ENCODE data around the gene INO80E.
A peak's percentile ranks its signal among the peaks of the same experiment; 100 is the strongest.
"Not testable (repeated sequence)": the region's sequence is repeated elsewhere in the genome, so short reads cannot be mapped to it uniquely, and the experiment has no call there.

Gene INO80E, protein sequence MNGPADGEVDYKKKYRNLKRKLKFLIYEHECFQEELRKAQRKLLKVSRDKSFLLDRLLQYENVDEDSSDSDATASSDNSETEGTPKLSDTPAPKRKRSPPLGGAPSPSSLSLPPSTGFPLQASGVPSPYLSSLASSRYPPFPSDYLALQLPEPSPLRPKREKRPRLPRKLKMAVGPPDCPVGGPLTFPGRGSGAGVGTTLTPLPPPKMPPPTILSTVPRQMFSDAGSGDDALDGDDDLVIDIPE

DNA sequence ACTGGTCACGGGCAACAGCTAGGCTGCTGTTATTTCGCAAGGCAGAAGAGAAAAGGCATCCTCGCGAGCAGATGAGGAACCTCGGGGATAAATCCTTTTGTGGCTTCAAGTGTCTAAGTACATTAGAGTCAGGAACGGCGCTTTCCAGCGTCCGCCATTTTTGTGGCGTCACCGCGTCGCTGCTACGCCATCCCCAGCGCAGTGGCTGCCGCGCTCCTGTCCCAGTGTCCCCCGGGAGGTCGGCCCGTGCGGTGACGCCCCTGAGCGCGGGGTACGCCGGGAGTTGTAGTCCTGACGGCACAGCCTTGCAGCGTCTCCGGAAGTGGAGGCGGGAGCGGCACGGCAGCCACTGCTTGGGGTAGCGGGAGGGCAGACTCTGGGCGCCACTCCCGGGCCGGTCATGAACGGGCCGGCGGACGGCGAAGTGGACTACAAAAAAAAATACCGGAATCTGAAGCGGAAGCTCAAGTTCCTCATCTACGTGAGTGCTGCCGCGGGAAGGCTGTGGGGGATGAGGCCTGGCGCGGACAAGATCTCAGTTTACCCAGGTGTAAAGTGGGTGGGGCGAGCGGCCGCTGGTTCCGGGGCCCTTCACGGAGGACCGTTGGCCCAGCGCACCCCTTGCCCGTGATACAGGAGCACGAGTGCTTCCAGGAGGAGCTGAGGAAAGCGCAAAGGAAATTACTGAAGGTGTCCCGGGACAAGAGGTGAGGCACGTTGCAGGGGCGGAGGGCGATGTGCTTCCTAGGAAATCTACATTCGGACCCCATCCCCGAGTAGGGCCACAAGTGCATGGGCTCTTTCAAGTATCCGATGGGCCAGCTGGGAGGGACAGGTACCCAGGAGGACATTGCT, at the start of gene INO80E:
TSS of gene INO80E (plus strand) at position 331 of the 855 bp plus-strand sequence. CDS start at position 401, 70 bp downstream.
- peak; percentile 98 for DNase-seq (ENCODE audit: low spot score)

DNA sequence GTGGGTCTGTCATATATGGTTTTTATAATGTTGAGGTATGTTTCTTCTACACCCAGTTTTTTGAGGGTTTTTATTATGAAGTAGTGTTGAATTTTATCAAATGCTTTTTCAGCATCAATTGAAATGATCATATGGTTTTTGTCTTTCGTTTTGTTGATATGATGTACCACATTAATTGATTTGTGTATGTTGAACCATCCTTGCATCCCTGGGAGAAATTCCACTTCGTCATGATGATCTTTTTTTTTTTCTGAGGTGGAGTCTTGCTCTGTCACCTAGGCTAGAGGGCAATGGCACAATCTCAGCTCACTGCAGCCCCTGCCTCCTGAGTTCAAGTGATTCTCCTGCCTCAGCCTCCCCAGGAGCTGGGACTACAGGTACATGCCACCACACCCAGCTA, 48.1 kb upstream of the INO80E start:
- DNase-seq (ENCODE audit: low spot score) = no peak

DNA sequence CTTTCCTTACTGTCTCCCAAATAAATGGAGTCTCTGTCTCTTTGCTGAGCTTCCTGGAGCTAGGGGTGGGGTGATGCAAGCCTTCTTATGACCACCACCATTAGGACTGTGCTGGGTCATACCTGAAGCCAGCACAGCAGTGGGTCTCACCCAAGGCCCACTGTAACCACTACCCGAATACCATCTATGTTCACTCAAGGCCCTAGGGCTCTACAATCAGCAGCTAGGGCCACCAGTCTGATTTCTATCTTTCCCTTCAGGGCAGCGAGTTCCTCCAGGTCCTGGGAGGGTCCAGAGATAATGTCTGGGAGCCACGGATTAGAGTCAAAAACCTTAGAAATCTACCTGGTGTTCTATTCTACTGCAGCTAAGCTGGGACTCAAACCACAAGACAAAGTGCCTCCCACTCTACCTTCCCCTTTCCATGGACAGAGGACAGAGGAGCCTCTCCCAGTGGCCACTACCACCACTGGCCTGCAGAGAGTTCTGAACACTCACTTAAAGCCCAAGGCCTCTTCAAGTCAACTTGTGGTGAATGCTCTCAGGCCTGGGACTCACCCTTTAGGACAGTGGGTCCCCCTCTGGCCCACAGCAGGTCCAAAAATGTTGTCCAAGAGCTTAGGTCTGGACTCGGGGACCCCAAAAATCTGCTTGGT, 45.1 kb upstream of the INO80E start:
- DNase-seq (ENCODE audit: low spot score) = no peak

DNA sequence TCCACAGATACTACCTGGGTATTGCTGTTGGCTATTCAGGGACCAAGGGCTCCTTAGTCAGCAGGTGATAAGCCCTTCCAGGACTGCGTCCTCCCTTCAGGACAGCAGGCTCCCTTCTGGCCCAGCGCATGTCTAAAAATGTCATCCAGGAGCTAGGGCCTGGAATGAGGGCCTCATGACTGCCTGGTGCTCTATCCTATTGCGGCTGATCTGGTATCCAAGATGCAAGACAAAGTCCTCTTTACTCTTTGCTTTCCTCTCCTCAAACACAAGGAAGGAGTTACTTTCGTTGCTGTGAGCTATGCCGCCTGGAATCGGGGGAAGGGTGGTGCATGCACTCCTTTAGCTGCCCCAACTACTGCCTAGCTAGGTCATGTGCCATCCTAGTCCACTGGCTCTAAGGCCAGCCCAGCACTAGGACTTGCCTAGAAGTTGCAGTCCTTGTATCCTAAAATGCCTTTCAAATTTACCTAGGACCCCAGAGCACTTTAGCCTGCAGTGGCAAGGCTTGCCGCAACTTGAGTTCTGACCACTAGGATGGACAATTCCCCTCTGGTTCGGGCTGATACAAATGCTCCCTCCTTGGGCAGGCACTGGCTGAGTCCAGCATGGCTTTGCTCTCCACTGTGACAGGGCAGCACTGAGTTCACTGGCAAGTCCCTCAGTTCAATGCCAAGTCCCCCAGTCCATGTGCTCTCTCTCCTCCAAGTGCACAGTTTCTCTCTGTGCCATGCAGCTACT, 44.2 kb upstream of the INO80E start:
- DNase-seq (ENCODE audit: low spot score) = no peak

DNA sequence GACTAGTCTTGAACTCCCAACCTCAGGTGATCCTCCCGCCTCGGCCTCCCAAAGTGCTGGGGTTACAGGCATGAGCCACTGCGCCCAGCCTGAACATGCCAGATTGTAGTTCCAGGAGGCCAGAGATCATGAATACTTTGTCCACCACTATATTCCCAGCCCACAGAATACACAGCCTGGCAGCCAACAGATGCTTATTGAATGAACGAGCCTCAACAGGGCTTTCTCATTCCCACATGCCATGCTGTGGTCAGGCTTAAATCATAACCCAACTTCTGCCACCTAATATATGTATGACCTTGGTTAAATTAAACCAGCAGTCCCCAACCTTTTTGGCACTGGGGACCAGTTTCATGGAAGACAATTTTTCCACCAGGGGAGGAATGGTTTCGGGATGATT, 37.3 kb upstream of the INO80E start:
- DNase-seq (ENCODE audit: low spot score) = no peak

DNA sequence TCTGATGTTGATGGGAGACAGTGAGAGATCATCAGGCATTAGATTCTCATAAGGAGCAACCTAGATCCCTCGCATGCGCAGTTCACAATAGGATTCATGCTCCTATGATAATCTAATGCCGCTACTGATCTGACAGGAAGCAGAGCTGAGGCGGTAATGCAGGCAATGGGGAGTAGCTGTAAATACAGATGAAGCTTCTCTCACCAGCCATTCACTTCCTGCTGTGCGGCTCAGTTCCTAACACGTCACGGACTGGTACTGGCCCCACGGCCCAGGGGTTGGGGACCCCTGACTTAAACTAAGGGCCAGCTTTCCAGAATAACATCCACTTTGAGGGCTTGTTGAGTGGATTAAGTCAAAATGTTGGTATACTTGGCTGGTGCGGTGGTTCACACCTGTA, 36.7 kb upstream of the INO80E start:
- DNase-seq (ENCODE audit: low spot score) = no peak

DNA sequence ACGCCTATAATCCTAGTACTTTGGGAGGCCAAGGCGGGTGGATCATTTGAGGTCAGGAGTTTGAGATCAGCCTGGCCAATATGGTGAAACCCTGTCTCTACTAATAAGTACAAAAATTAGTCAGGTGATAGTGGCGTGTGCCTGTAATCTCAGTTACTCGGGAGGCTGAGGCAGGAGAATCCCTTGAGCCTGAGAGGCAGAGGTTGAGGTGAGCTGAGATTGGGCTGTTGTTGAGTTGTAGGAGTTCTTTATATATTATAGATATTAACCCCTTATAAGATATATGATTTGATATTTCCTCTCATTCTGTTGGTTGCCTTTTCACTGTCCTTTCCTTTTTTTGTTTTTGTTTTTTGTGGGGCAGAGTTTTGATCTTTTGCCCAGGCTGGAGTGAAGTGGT, 36.2 kb upstream of the INO80E start:
- not testable (repeated sequence) for DNase-seq (ENCODE audit: low spot score)

DNA sequence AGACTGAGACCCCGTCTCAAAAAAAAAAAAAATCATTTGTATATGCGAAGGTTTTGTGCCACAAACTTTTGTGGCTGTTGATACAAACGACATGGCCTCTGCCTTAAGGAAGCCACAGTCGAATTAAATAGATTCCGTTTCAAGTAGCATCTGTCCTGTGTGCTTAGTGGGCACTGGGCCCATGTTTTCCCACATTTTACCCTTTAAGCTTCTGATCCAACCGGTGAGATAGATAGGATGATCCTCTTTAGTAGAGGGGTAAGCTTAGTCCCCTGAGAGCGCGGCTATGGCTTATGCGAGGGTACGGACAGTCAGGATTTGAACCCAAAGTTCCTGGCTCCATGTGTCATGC, 34.9 kb upstream of the INO80E start:
- no peak for DNase-seq (ENCODE audit: low spot score)

DNA sequence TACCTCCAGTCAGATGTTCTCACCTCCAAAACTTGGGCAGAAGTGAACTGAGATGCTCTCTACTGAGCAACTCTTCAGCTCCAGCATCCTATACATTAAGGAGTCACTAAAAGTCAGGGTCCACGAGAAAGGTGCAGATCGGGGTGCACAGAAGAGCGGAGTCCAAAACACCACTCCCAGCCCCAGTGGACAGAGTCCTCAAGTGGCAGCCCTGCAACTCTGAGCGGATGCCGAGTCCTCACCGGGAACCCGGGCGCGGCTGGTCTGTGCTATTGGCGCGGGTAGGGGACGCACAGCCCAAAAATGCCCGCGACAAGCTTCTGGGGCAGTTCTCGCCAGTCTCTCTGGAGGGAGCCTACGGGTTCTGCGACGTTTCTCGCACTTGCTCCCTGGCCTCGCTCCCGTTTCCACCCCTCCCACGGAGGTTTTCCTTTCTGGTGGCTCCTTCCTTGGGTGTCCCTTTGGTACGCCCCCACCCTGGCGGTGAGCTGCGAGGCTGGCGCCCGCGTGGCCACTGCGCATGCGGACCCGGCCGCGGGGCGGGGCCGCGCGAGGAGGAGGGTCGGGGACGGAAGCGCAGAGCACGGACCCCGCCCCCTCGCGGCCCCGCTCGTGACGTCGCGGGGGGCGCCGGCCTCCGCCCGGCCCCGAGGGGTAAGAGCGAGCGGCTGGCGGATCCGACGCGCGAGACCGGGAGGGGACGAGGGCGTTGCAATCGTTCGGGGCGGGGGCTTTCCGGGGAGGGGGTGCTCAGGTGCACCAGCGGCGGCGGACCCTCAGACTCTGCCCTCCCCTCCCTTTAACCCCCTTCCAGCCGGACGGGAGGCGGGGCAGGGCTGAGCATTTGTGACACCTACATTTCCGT, 34.3 kb upstream of the INO80E start, which contains the start of gene TMEM219:
TSS of gene TMEM219 (plus strand) at position 601 of the 865 bp plus-strand sequence. CDS start 1,065 bp downstream, outside the sequence.
- DNase-seq (ENCODE audit: low spot score) = peak; percentile 93

DNA sequence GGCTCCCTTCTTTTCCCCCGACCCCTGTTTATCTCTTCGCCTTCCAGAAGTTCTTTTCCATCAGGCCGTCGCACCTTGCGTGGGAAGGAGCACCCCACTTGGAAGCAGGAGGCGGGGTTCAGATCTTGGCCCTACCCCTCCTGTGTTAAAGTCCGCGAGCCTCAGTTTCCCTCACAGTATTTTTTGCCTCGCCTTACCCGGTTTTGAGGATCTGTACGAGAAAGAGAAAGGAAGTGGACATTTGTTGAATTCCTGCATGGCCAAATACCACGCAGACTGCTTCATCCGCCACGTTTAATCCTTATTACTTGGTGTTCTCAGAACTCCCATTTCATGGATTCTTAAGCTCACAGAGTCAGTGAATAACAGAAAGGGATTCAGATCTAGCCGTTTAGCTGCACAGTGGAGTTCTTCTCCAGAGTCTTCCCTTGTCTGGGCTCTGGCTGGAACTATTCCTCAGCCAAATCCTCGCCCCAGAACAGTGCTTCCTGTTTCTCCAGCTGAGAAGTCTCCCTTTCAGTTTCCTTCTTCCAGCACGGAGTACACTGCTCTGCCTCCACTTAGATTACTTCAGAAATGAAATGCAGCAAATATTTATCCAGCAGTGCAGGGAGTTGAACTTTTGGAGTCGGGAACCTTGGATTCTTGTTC, 33.6 kb upstream of the INO80E start:
- DNase-seq (ENCODE audit: low spot score) = peak; percentile 37

DNA sequence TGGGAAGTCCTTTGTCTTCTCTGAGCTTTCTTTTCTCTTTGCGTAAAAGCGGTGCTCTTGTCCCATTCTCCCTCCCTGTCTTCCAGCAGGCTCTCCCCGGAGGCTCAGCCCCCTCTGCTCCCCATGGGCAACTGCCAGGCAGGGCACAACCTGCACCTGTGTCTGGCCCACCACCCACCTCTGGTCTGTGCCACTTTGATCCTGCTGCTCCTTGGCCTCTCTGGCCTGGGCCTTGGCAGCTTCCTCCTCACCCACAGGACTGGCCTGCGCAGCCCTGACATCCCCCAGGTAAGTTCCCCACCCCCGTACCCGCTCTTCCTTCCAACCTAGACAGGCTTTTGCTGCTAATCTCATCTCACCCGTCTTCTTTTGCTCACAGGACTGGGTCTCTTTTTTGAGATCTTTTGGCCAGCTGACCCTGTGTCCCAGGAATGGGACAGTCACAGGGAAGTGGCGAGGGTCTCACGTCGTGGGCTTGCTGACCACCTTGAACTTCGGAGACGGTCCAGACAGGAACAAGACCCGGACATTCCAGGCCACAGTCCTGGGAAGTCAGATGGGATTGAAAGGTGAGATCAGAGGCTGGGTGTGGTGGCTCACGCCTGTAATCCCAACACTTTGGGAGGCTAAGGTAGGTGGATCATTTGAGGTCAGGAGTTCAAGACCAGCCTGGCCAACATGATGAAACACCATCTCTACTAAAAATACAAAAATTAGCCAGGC, 32.9 kb upstream of the INO80E start:
- no peak for DNase-seq (ENCODE audit: low spot score)

DNA sequence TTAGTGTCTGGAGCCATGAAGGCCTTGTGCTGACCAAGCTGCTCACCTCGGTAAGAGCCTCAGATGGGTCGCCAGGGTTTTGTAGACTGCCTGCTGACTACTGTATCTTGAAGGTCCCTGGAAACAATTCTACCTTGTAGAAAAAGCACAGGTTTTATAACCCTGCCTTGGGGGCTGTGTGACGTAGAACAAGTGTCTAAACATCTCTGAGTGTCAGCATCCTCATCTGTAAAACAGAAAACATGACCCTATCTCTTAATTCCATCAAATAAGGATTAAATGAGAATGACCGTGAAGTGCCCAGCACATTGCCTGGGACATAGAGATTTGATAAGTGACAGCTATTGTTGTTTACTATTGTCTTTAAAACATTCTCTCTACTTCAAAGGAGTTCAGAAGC, 27.8 kb upstream of the INO80E start:
- no peak for DNase-seq (ENCODE audit: low spot score)

DNA sequence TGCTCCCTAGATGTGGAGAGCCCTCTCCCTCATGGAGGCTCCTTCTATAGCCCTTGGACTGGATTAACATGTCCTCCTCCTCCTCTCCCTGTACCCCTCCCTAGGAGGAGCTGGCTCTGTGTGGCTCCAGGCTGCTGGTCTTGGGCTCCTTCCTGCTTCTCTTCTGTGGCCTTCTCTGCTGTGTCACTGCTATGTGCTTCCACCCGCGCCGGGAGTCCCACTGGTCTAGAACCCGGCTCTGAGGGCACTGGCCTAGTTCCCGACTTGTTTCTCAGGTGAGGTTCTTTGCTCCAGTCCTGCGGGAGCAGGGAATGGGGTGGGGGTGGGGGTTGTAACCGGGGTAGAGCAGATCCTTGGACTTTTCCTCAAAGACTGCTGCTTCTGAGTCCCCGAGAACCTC, 24.7 kb upstream of the INO80E start:
- no peak for DNase-seq (ENCODE audit: low spot score)

DNA sequence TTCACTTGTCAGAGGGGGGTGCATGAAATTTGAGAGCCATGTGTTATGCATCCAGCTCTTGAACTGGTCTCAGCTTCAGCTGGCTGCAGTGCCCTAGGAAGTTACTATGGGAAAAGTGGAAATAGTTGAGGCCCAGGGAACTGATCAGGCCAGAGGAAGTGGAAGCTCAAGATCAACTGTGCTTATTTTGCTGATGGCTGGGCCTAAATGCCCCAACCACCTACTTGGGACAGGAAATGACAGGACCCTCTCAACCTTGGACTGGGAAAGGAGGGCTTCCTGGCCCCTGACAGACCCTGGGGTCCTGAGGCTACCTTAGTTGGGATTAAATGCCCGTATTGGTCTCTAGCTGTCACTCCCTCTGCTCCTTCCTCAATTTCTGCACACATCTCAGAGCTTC, 23.5 kb upstream of the INO80E start:
- no peak for DNase-seq (ENCODE audit: low spot score)

DNA sequence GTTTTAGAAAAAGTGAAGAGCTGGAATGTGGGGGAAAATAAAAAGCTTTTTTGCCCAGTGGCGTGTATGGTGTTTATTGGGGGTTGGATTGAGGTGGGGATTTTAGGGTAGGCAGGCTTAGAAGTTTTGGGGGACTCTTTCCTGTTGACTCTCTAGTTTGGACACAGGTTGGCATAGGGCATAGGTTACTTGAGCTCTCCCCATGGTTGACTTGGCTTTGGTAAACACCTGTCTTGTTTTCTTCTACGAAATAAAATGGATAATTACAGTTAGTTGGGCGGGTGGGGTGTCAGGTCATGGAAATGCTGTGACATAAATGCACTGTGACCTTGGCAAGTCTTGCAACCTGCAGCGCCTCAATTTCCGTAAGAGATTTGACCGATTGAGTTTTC, 23.1 kb upstream of the INO80E start:
- DNase-seq (ENCODE audit: low spot score) = no peak

DNA sequence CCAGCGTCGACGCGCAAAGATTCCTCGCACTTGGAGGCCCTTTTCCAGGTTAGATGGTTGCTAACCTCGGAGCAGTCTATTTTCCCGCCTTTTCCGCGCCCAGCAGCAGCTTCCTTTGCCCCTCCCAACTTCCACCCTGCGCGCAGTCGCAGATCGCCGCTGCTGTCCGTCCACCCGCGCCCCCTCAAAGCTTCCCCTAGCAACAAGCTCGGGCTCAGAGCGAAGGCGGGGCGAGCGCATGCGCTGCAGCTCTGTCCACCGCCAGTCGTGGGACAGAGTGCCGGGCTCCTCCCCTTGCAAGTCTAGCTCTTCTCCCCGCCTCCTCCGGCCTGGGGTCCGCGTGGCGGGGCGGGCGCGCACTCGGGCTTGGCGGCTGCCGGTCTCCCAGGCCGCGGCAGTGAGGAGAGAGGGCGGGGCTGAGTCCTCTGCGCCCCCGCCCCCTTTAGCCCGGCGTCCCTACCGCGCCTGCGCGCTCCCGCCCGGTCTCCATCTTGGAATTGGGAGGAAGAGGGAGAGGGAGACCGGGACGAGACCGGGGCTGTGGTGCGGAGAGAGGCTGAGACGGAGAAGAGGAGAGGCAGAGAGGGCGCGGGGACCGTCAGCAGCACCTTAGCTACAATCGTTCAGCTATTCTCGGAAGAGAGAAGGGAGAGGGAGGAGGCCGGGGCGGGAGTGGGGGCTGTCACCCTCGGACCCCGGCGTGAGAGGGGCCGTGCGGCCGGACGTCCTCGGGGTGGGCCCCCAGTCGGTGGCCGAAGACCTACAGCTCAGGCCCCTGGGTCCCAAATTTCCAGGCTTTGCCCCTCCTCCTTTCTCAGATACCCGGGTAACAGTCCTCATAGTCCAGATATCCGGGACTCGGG, 22.4 kb upstream of the INO80E start, which contains the start of gene TAOK2:
TSS of gene TAOK2 (plus strand) at position 485 of the 863 bp plus-strand sequence. CDS start 3,905 bp downstream, outside the sequence.
- peak; percentile 99 for DNase-seq (ENCODE audit: low spot score)

DNA sequence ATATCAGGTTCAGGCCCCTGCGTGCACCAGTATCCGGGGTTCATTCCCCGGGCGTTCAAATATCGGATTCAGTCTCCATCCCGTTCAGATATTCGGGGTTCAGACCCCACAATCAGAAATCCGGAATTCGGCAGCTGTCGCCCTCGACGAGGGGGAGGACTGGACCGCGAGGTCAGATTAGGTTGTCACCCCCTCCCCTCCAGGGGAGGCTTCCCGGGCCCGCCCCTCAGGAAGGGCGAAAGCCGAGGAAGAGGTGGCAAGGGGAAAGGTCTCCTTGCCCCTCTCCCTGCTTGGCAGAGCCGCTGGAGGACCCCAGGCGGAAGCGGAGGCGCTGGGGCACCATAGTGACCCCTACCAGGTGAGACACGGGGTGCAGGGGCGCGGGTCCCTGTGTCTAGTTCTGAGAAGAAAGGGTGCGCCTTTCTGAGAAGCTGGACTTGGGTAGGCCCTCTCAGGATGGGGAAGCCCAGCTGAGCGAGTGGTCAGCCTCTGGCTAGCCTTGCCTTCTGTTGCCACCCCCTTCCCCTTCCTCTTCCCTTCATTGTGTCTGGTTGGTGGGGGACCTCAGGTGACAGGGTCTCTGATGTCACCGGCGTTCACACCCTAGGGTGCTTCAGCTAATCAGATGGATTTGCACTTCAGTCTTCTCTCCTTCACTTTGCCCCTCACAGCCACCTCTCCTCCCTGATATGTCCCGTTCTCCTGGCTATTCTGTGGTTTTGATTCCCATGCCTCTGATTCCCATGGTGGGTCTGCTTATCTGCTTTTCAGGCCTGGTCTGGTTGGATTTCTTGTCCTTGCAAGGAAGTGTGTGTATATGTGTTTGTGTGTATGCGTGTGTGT, 21.5 kb upstream of the INO80E start:
- peak; percentile 11 for DNase-seq (ENCODE audit: low spot score)

DNA sequence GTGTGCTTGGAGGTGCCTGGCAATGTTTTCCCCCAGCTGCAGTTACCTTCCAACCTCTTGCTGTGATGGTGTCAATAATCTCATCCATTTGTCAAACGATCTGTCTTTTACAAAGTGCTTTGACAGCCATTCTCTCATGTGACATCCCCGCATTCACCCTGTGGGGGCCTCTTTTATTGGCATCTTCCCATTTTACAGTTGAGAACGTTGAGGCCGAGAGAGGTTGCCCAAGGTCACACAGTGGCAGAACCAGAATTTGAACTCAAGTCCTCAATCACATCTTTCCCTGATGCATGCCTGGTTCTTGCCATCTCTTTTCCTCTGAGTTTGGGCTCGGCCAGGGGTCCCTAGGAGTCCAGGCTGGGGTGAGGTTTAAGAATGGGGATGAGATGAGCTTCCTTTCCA, 20.9 kb upstream of the INO80E start:
- DNase-seq (ENCODE audit: low spot score) = no peak
